Right lobe of liver (tissue), 6 donors: ENCODE results near the gene BASP1. TPM values are rescaled to one million over a fixed set of nuclear protein-coding genes. Genes with fewer than 3 reads are reported as not detected.

Experiments
- ATAC-seq, 4 donors: fragments of 200-7000 bp; cut with Tn5 transposase; one replicate each; pipeline ENCODE4 v1.9.1; 2020; ENCODE audit warnings: mild to moderate bottlenecking in 4 of 4, moderate library complexity in 4 of 4
- DNase-seq, 3 donors: peaks; one replicate each; pipeline ENCODE4 v3.0.0-alpha.2; 2020
- H3K27ac ChIP-seq, 3 donors: fragments of 200-600 bp; one replicate each; pipeline ENCODE4 v1.8.0; 2022
- H3K27me3 ChIP-seq, 2 donors: fragments of 200-600 bp; one replicate each; pipeline ENCODE4 v1.8.0; 2022
- H3K36me3 ChIP-seq, 4 donors: fragments of 200-600 bp; sonication (generic) in 1 of 4; one replicate each; pipeline versions ENCODE4 v1.5.1 to v1.8.0; 2017 to 2022; ENCODE audit warnings: control low read depth in 1 of 4
- H3K4me1 ChIP-seq, 4 donors: fragments of 200-600 bp; sonication (generic) in 1 of 4; one replicate each; pipeline versions ENCODE4 v1.5.1 to v1.8.0; 2017 to 2022; ENCODE audit warnings: control low read depth in 1 of 4
- H3K4me3 ChIP-seq, 3 donors: fragments of 200-600 bp; one replicate each; pipeline ENCODE4 v1.8.0; 2022
- H3K9me3 ChIP-seq, 4 donors: fragments of 200-600 bp; sonication (generic) in 1 of 4; one replicate each; pipeline versions ENCODE4 v1.5.1 to v1.8.0; 2017 to 2022; ENCODE audit warnings: control low read depth in 1 of 4
- POLR2A ChIP-seq: fragments of 450-650 bp; IDR thresholded peaks from one replicate; pipeline ENCODE4 v1.6.1; 2017; ENCODE audit warnings: antibody characterized with exemption, mild to moderate bottlenecking
- WGBS: methylation state at CpG from one replicate; pipeline ENCODE4 v1.1.6; 2018; ENCODE audit warnings: low coverage, low lambda C conversion rate; ENCODE audit not compliant: insufficient coverage; ENCODE audit errors: missing lambda C conversion rate; 5-methylcytosine and 5-hydroxymethylcytosine counted together
- intact Hi-C, 2 donors: fragments of 100-400 bp; cut with DNase I; formaldehyde crosslinking; loops; one replicate each; pipeline versions ENCODE4 v1.11.2 to v1.14.1; 2022
- total RNA-seq, 6 experiments: library from RNA; depleted of rRNA in 2 of 6; stranded (reverse); fragments of >200 nt in 2 of 6; fragmentation: NEBNext Ultra II Directional in 3 of 6; extraction: Animal tissue kit (Norgen Biotek cat#: 25700) in 3 of 6; gene quantifications; one replicate each; pipeline versions ENCODE4 v1.1.0 to v1.2.4, GENCODE V29; 2016 to 2023
- TF ChIP-seq, protein P1 (sequence below), 4 donors: fragments of 200-600 bp in 3 of 4; fragments of 450-650 bp in 1 of 4; IDR thresholded peaks; one replicate each; pipeline versions ENCODE4 v1.5.1 to v1.8.0; 2016 to 2022; ENCODE audit warnings: antibody characterized with exemption in 4 of 4, mild to moderate bottlenecking in 2 of 4
- donor health status: DM: no; HTN: yes; CAD: no.
- donor health status: DM: no; HTN: no; CAD: no.
- donor health status: DM: no; HTN: no; CAD: no.
- donor health status: DM: no; HTN: yes; CAD: no.
- donor health status: DM: no; HTN: yes; CAD: no.

BASP1 gene
- total RNA-seq, 6 experiments from 2014 or later = 2.6 to 11.2 (median 4.7) TPM

DNA sequence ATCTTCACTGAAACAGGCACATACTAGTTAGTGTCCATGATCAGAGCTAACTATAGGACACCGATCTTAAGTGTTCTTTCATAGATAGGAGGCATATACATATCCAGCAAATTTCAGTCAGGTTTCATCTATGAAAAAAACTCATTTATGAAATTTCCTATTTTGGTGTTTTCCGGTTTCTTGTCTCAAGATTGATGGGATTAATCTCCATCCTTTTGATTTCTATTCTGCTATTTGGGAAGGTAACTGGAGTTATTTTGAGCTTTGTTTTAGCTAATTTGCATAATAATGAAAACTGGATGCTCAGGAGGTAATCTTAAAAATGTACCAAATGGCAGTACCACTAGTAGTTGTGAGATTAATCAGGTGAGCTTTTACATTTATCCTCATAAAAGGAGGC lies 62.1 kb downstream of the BASP1 start:
- Histone ChIP-seq H3K4me1 (no peaks in the 10 kb centered on the region), H3K9me3 (no peaks in the 10 kb centered on the region), H3K27me3 (no peaks in the 10 kb centered on the region), H3K4me3 (no peak overlapping the region), H3K27ac (no peak overlapping the region), H3K36me3 (no peaks in the 10 kb centered on the region)
- TF ChIP-seq POLR2A = no peak
- TF ChIP-seq, protein P1, sequence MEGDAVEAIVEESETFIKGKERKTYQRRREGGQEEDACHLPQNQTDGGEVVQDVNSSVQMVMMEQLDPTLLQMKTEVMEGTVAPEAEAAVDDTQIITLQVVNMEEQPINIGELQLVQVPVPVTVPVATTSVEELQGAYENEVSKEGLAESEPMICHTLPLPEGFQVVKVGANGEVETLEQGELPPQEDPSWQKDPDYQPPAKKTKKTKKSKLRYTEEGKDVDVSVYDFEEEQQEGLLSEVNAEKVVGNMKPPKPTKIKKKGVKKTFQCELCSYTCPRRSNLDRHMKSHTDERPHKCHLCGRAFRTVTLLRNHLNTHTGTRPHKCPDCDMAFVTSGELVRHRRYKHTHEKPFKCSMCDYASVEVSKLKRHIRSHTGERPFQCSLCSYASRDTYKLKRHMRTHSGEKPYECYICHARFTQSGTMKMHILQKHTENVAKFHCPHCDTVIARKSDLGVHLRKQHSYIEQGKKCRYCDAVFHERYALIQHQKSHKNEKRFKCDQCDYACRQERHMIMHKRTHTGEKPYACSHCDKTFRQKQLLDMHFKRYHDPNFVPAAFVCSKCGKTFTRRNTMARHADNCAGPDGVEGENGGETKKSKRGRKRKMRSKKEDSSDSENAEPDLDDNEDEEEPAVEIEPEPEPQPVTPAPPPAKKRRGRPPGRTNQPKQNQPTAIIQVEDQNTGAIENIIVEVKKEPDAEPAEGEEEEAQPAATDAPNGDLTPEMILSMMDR (IDR thresholded peaks at IDR 0.05) = no peak
- ATAC-seq (no peak), DNase-seq (no peak)
- intact Hi-C loops = no loop called here
- WGBS = 73% methylated on average over 2 of the region's 2 CpGs

GRCh38 chr5:17282283-17283120 lies 65.1 kb downstream of the BASP1 start:
- Histone ChIP-seq H3K4me1 (no peaks in the 10 kb centered on the region), H3K9me3 (no peaks in the 10 kb centered on the region), H3K27me3 (no peaks in the 10 kb centered on the region), H3K36me3 (no peaks in the 10 kb centered on the region), H3K4me3 (no peak overlapping the region), H3K27ac (no peak overlapping the region)
- peak in 1 of 4 donors; percentile 31 for ATAC-seq
- intact Hi-C loops = no loop called here
- TF ChIP-seq, protein P1 (IDR thresholded peaks at IDR 0.05) = no peak
- no peak for TF ChIP-seq POLR2A
- no peak for DNase-seq
- WGBS = 27% methylated on average over 6 of the region's 6 CpGs

DNA sequence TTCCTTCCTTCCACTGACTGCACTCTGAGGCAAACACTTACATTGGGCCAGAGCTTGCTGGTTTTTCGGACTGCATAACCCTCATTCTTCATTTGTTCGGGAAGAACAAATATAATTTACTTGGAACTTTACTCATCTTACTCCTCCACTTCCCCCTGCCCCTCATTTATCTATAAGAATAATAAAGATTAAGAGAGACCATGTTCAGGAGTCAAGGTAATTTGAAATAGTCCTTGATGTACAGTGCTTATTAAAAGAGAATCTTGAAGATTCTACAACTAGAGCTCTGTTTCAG lies 65.6 kb downstream of the BASP1 start:
- Histone ChIP-seq H3K4me3 (no peak overlapping the region), H3K4me1 (no peaks in the 10 kb centered on the region), H3K27ac (no peak overlapping the region), H3K27me3 (no peaks in the 10 kb centered on the region), H3K36me3 (no peaks in the 10 kb centered on the region), H3K9me3 (no peaks in the 10 kb centered on the region)
- no peak for DNase-seq
- WGBS = 62% methylated on average over 2 of the region's 2 CpGs
- intact Hi-C loops = no loop called here
- TF ChIP-seq, protein P1 (IDR thresholded peaks at IDR 0.05) = no peak
- TF ChIP-seq POLR2A = no peak
- ATAC-seq = no peak

GRCh38 chr5:17287501-17288155 lies 70.2 kb downstream of the BASP1 start:
- H3K27ac ChIP-seq = no peak overlapping the region
- WGBS = 59% methylated on average over 4 of the region's 4 CpGs
- intact Hi-C loops = no loop called here
- DNase-seq (no peak), ATAC-seq (no peak)
- H3K4me1 ChIP-seq = no peaks in the 10 kb centered on the region
- no peak overlapping the region for H3K4me3 ChIP-seq
- H3K27me3 ChIP-seq = no peaks in the 10 kb centered on the region
- H3K36me3 ChIP-seq = no peaks in the 10 kb centered on the region
- TF ChIP-seq, protein P1 (IDR thresholded peaks at IDR 0.05) = no peak
- TF ChIP-seq POLR2A = no peak
- H3K9me3 ChIP-seq = no peaks in the 10 kb centered on the region
